ENCODE measurements around the gene WIPI1. TPM values are rescaled to one million over a fixed set of nuclear protein-coding genes. Genes with fewer than 3 reads are reported as not detected.
A peak's percentile ranks its signal among the peaks of the same experiment; 100 is the strongest.

Gene WIPI1
- total and polyA plus RNA-seq, 12 donors: 46.6 to 201 (median 116) TPM

DNA sequence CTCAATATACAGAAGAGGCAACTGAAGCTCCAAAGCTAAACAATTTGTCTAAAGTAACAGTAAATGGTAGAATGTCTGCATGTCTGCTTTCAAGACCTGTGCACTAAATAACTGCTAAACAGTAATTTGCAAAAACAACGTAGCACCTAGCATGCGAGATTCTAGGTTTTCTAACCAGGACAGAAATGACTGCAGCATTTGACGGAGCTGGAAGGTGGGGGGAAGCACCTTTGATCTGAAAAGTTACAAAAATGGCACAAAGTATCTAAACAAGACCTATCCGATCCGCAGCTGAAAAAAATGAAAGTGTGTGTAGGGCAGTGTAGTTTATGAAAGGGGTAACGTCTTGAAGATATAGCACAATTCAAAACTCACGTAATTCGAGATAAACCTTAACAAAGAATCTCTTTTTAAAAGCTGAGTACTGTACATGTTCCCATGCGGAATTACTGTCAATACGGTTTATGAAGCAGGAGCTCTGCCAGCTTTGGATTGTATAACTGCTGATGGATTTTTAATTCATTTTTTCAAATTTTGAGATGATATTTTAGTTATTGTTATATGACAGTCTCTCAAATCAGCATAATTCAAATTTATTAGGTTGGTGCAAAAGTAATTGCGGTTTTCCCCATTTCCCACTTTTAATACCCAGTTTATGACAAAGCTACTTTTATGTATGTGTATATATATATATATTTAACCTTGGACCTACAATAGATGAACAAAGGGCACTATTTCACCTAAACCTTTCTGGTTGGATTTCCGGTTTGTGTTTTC is 1.2 kb upstream of the WIPI1 start:
- peak overlapping the region; percentile 65 to 99 (median 85) for H3K27ac ChIP-seq
- TF ChIP-seq, protein P1, sequence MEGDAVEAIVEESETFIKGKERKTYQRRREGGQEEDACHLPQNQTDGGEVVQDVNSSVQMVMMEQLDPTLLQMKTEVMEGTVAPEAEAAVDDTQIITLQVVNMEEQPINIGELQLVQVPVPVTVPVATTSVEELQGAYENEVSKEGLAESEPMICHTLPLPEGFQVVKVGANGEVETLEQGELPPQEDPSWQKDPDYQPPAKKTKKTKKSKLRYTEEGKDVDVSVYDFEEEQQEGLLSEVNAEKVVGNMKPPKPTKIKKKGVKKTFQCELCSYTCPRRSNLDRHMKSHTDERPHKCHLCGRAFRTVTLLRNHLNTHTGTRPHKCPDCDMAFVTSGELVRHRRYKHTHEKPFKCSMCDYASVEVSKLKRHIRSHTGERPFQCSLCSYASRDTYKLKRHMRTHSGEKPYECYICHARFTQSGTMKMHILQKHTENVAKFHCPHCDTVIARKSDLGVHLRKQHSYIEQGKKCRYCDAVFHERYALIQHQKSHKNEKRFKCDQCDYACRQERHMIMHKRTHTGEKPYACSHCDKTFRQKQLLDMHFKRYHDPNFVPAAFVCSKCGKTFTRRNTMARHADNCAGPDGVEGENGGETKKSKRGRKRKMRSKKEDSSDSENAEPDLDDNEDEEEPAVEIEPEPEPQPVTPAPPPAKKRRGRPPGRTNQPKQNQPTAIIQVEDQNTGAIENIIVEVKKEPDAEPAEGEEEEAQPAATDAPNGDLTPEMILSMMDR (IDR thresholded peaks at IDR 0.05): no peak
- H3K27me3 ChIP-seq: no peaks in the 10 kb centered on the region
- no peak for ATAC-seq
- H3K36me3 ChIP-seq: peaks cover 0 to 1% (median 0%) of the 10 kb centered on the region in 9 donors
- peak overlapping the region; percentile 29 to 95 (median 60) for H3K4me3 ChIP-seq
- 34 to 41% methylated on average over 12 of the region's 12 CpGs for WGBS, 2 donors
- intact Hi-C loops (cut with DNase I): loop anchor here in 2 of 10 donors (5.0 kb wide), 3 partner anchors 54 to 211 kb away; partner anchors contain the start of genes AMZ2 (in 1 of the 2) and PRKAR1A (in 1 of the 2)
- no peaks in the 10 kb centered on the region for H3K9me3 ChIP-seq
- H3K4me1 ChIP-seq: peaks cover 0 to 82% (median 58%) of the 10 kb centered on the region in 9 donors
- DNase-seq: no peak

DNA sequence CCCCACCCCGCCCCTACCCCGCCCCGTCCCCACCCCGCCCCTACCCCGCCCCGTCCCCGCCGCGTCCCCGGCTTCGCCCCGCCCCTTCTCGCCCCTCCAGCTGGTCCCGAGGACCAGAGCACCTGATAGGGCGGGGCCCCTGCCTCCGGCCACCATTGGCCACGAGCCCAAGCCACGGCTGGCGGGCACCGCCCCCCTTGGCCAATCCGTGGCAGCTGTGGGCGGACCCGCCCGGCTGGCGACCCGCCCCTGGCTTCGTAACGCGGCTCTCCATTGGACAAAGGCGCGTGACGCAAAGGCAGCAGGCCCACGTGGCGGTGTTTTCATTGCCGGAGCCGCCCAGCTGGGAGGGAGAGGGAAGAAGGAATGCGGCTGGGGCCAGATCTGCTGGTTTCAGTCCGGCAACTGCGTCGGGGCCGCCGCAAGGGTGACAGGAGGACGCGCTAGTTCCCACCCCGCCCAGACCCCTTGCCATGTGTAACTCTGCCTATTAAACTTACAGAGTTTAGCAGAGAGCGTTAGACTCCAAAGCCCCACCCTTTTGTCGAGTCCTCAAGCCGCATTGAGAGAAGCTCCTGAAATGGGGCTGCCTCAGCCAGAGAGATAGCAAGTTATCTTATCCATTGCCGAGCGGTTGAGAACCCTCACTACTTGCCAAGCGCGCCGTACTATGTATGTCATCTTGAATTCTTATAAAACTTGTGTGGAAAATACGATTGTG is 403 bp upstream of the WIPI1 start:
- DNase-seq: peak; percentile 98 to 99
- H3K9me3 ChIP-seq: no peaks in the 10 kb centered on the region
- peak overlapping the region; percentile 85 to 99 (median 95) for H3K27ac ChIP-seq
- TF ChIP-seq, protein P1 (IDR thresholded peaks at IDR 0.05): peak in 2 of 9 donors; percentile 3 to 5
- peak overlapping the region; percentile 29 to 95 (median 88) for H3K4me3 ChIP-seq
- peak; percentile 87 to 94 (median 91) for ATAC-seq
- no peaks in the 10 kb centered on the region for H3K27me3 ChIP-seq
- intact Hi-C loops (cut with DNase I): loop anchor here in 4 of 10 donors (2.0 to 5.0 kb wide), 5 partner anchors 19 to 210 kb away; partner anchors contain the start of genes PRKAR1A (in 2 of the 4) and AMZ2 (in 1 of the 4)
- 0 to 1% methylated on average over 40 to 45 of the region's 54 CpGs for WGBS, 2 donors
- H3K36me3 ChIP-seq: peaks cover 0 to 9% (median 0%) of the 10 kb centered on the region in 9 donors
- H3K4me1 ChIP-seq: peaks cover 0 to 83% (median 63%) of the 10 kb centered on the region in 9 donors

DNA sequence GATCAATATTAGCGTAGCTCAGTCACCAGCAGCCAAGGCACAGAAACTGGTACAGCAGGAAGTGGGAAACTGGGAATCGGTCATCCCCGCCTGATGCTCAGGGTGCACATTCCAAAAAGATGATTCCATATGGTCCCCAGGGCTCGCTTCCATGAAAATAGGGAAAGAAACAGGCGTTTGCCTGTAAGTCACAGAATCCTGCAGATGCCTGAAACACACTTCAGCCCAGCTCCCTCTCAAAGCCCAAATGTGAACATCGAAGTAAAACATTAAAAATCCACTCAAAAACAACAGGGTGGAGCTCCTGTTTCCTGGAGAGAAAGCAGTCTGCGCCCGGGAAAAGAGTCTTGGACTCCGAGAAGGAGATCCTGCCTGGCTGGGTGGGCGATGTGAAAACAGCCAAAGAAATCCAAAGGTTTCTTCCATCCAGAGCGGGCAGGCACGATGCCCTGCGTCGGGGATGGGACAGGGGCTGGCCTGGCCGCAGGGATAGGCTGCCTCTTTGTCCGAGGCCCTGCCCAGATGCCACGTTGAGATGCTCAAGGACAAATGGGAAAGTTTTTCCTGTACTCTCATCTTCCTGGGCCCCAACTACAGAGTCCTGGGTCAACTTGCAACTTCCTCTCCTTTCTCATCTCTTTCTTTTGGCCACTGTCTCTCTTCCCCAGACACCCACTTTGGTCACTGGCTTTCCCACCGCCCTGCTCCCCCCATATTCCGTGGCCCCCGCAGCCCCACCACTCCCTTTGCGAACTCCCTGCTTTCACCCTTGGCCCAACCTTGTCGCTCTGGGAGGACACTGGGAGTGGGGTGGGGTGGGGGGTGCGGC is 743 bp downstream of the WIPI1 start:
- peaks cover 0 to 78% (median 59%) of the 10 kb centered on the region in 9 donors for H3K4me1 ChIP-seq
- no peaks in the 10 kb centered on the region for H3K27me3 ChIP-seq
- peak overlapping the region; percentile 87 to 99 (median 97) for H3K27ac ChIP-seq
- H3K36me3 ChIP-seq: peaks cover 0 to 20% (median 4%) of the 10 kb centered on the region in 9 donors
- 7 to 8% methylated on average over 22 to 23 of the region's 23 CpGs for WGBS, 2 donors
- H3K9me3 ChIP-seq: no peaks in the 10 kb centered on the region
- intact Hi-C loops (cut with DNase I): loop anchor here in 4 of 10 donors (2.0 to 5.0 kb wide), 5 partner anchors 18 to 209 kb away; partner anchors contain the start of genes PRKAR1A (in 2 of the 4) and AMZ2 (in 1 of the 4)
- TF ChIP-seq, protein P1 (IDR thresholded peaks at IDR 0.05): no peak
- DNase-seq (peak; percentile 78), ATAC-seq (peak; percentile 65 to 81 (median 77))
- H3K4me3 ChIP-seq: peak overlapping the region; percentile 59 to 95 (median 89)

Data from heart right ventricle (tissue), 16 donors.